GM10266 (cell line): ENCODE measurements around the gene ENO3.

Experiments
- DNase-seq: peaks from one replicate; pipeline ENCODE4 v3.0.0; 2012; ENCODE audit errors: extremely low spot score
- TF ChIP-seq, protein P1 (sequence below): IDR thresholded peaks from 2 replicates; pipeline ENCODE4 v1.5.1; 2012; ENCODE audit warnings: mild to moderate bottlenecking, low read depth; ENCODE audit not compliant: control insufficient read depth, insufficient read depth; ENCODE audit errors: missing control alignments

The ENO3 gene

DNA sequence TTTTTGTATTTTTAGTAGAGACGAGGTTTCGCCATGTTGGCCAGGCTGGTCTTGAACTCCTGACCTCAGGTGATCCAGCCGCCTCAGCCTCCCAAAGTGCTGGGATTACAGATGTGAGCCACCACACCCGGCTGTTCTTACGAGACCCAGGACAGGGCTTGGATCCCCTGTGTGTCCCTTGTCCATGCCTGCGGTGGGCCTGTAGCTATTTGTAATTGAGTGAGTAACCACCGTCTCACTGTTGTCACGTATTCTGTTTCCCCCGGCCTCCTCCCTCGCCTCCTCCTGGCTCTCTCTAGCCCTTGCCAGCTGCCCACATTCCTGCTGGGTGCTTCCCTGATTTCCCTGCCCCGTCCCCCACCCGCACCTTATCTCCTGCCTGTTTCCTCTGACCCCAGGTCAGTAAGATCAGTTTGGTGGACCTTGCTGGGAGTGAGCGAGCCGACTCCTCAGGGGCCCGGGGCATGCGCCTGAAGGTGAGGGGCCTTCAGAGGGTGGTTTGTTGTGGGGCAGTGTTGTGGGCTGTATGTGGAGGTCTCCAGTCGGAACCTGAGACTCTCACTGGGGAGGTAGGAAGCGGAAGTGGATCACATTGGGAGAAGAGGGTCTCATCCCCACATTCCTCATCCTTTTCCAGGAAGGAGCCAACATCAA, 52.4 kb downstream of the ENO3 start:
- TF ChIP-seq, protein P1, sequence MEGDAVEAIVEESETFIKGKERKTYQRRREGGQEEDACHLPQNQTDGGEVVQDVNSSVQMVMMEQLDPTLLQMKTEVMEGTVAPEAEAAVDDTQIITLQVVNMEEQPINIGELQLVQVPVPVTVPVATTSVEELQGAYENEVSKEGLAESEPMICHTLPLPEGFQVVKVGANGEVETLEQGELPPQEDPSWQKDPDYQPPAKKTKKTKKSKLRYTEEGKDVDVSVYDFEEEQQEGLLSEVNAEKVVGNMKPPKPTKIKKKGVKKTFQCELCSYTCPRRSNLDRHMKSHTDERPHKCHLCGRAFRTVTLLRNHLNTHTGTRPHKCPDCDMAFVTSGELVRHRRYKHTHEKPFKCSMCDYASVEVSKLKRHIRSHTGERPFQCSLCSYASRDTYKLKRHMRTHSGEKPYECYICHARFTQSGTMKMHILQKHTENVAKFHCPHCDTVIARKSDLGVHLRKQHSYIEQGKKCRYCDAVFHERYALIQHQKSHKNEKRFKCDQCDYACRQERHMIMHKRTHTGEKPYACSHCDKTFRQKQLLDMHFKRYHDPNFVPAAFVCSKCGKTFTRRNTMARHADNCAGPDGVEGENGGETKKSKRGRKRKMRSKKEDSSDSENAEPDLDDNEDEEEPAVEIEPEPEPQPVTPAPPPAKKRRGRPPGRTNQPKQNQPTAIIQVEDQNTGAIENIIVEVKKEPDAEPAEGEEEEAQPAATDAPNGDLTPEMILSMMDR = no peak
- DNase-seq = no peak
